HepG2 (cell line): ENCODE results near the gene RABEP1. TPM values are rescaled to one million over a fixed set of nuclear protein-coding genes. Genes with fewer than 3 reads are reported as not detected.

Experiments
- ATF7-NPFF ChIP-seq: sonication (generic); formaldehyde crosslinking; IDR thresholded peaks from 2 replicates; pipeline ENCODE4 v1.8.1; 2023; ENCODE audit warnings: mild to moderate bottlenecking, low read depth, missing genetic modification reagents, moderate library complexity
- BCLAF1 ChIP-seq: fragments of 450-650 bp; IDR thresholded peaks from 2 replicates; pipeline ENCODE4 v1.6.1; 2017; ENCODE audit warnings: mild to moderate bottlenecking
- CBX5 ChIP-seq: sonication (generic); formaldehyde crosslinking; IDR thresholded peaks from 2 replicates; pipeline ENCODE4 v1.4.0; 2020; ENCODE audit warnings: missing genetic modification reagents, borderline replicate concordance
- CEBPG ChIP-seq: IDR thresholded peaks from 2 replicates; pipeline ENCODE4 v1.6.1; 2016
- FOXP4 ChIP-seq: sonication (generic); formaldehyde crosslinking; IDR thresholded peaks from 2 replicates; pipeline ENCODE4 v1.4.0; 2020; ENCODE audit warnings: missing genetic modification reagents
- GABPA ChIP-seq, 2 experiments: IDR thresholded peaks; 2 replicates each; pipeline ENCODE4 v1.6.1; 2011 to 2016; ENCODE audit warnings: low read depth in 2 of 2, low read length in 1 of 2, missing biosample characterization in 1 of 2, missing genetic modification characterization in 1 of 2
- KAT8 ChIP-seq: IDR thresholded peaks from 2 replicates; pipeline ENCODE4 v1.6.1; 2016; ENCODE audit warnings: missing genetic modification reagents, missing compliant biosample characterization
- KMT2B ChIP-seq: IDR thresholded peaks from 2 replicates; pipeline ENCODE4 v1.6.1; 2016; ENCODE audit warnings: missing genetic modification reagents, missing compliant biosample characterization
- MIER2 ChIP-seq: IDR thresholded peaks from 2 replicates; pipeline ENCODE4 v1.6.1; 2016; ENCODE audit warnings: missing biosample characterization, missing genetic modification reagents
- POGZ ChIP-seq: sonication (generic); formaldehyde crosslinking; IDR thresholded peaks from 2 replicates; pipeline ENCODE4 v1.4.0; 2020; ENCODE audit warnings: mild to moderate bottlenecking, missing genetic modification reagents
- SALL1 ChIP-seq: sonication (generic); formaldehyde crosslinking; IDR thresholded peaks from 2 replicates; pipeline ENCODE4 v1.8.0; 2022; ENCODE audit warnings: mild to moderate bottlenecking, missing genetic modification reagents
- SATB2 ChIP-seq: sonication (generic); formaldehyde crosslinking; IDR thresholded peaks from 2 replicates; pipeline ENCODE4 v1.5.0; 2020; ENCODE audit warnings: missing genetic modification reagents
- TMF1 ChIP-seq: sonication (generic); formaldehyde crosslinking; IDR thresholded peaks from 2 replicates; pipeline ENCODE4 v1.8.1; 2022; ENCODE audit warnings: low read depth, missing genetic modification reagents
- ZBTB14 ChIP-seq: sonication (generic); formaldehyde crosslinking; IDR thresholded peaks from 2 replicates; pipeline ENCODE4 v1.4.0; 2020; ENCODE audit warnings: missing genetic modification reagents
- ZBTB21 ChIP-seq: sonication (generic); formaldehyde crosslinking; IDR thresholded peaks from 2 replicates; pipeline ENCODE4 v1.4.0; 2020; ENCODE audit warnings: missing genetic modification reagents
- ZNF484 ChIP-seq: sonication (generic); formaldehyde crosslinking; IDR thresholded peaks from 2 replicates; pipeline ENCODE4 v1.5.1; 2020; ENCODE audit warnings: mild to moderate bottlenecking, low read depth, missing genetic modification reagents, borderline replicate concordance
- ZNF761 ChIP-seq: sonication (generic); formaldehyde crosslinking; conservative IDR thresholded peaks from 2 replicates; pipeline ENCODE4 v1.4.0; 2020; ENCODE audit warnings: mild to moderate bottlenecking, missing genetic modification reagents
- ZSCAN9 ChIP-seq: IDR thresholded peaks from 2 replicates; pipeline ENCODE4 v1.6.1; 2016; ENCODE audit warnings: borderline replicate concordance
- polyA plus RNA-seq, 8 experiments: library from polyadenylated mRNA; depleted of rRNA in 3 of 8; stranded (reverse) in 7 of 8; unstranded in 1 of 8; fragments of >200 nt; fragmentation: Illumina TruSeq in 4 of 8; extraction: Trizol in 4 of 8; gene quantifications; 2 replicates each; pipeline versions ENCODE4 v1.2.1 to v1.2.3, GENCODE V29; 2011 to 2016; ENCODE audit warnings: low read depth in 4 of 8, missing spikeins in 1 of 8, mixed read lengths in 1 of 8; ENCODE audit not compliant: insufficient read depth in 1 of 8
- total RNA-seq, 5 experiments: library from RNA; depleted of rRNA; stranded (reverse); fragments of >200 nt; fragmentation: Illumina TruSeq; extraction: Trizol; gene quantifications; 2 replicates each; pipeline ENCODE4 v1.2.3, GENCODE V29; 2016; ENCODE audit warnings: low read depth in 1 of 5
- TF ChIP-seq, protein P1 (sequence below): sonication (generic); formaldehyde crosslinking; IDR thresholded peaks from 2 replicates; pipeline ENCODE4 v1.4.0; 2020; ENCODE audit warnings: mild to moderate bottlenecking, missing genetic modification reagents
- TF ChIP-seq, protein P2 (sequence below): sonication (generic); formaldehyde crosslinking; IDR thresholded peaks from 2 replicates; pipeline ENCODE4 v1.5.1; 2020; ENCODE audit warnings: missing genetic modification reagents, mild to moderate bottlenecking, borderline replicate concordance

Gene RABEP1
- total and polyA plus RNA-seq, 2 of the 13 experiments (the other 11 are each of a cell fraction or from before 2014, with no cell fraction given), result 13.7 to 41.5 TPM

GRCh38 chr17:5281814-5282641, at the start of gene RABEP1 (continued):
- TF ChIP-seq BCLAF1 (no peak), CEBPG (CRISPR knock-in tag) (0 out of 2 replicates have a peak, but pooled peaks have one; percentile 2), MIER2 (CRISPR knock-in tag) (no peak), ATF7-NPFF (CRISPR knock-in tag) (0 out of 2 replicates have a peak, but pooled peaks have one; percentile 31), ZNF761 (CRISPR knock-in tag) (no peak), ZNF484 (CRISPR knock-in tag) (no peak), SATB2 (CRISPR knock-in tag) (no peak), ZSCAN9 (CRISPR knock-in tag) (no peak), KMT2B (peak; percentile 59), ZBTB14 (CRISPR knock-in tag) (peak; percentile 96), KAT8 (CRISPR knock-in tag) (no peak), POGZ (CRISPR knock-in tag) (peak; percentile 86), ZBTB21 (CRISPR knock-in tag) (no peak), GABPA (IDR thresholded peaks at IDR 0.05; ENCODE audit: low read depth, low read length) (no peak), GABPA (CRISPR knock-in tag; IDR thresholded peaks at IDR 0.05; ENCODE audit: low read depth) (no peak), TMF1 (CRISPR knock-in tag) (no peak), CBX5 (CRISPR knock-in tag) (no peak), FOXP4 (CRISPR knock-in tag) (no peak), SALL1 (CRISPR knock-in tag) (peak; percentile 38; the same call in 1 of the 2 replicates)
- TF ChIP-seq, protein P1, sequence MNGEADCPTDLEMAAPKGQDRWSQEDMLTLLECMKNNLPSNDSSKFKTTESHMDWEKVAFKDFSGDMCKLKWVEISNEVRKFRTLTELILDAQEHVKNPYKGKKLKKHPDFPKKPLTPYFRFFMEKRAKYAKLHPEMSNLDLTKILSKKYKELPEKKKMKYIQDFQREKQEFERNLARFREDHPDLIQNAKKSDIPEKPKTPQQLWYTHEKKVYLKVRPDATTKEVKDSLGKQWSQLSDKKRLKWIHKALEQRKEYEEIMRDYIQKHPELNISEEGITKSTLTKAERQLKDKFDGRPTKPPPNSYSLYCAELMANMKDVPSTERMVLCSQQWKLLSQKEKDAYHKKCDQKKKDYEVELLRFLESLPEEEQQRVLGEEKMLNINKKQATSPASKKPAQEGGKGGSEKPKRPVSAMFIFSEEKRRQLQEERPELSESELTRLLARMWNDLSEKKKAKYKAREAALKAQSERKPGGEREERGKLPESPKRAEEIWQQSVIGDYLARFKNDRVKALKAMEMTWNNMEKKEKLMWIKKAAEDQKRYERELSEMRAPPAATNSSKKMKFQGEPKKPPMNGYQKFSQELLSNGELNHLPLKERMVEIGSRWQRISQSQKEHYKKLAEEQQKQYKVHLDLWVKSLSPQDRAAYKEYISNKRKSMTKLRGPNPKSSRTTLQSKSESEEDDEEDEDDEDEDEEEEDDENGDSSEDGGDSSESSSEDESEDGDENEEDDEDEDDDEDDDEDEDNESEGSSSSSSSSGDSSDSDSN (CRISPR knock-in tag), result peak; percentile 71
- TF ChIP-seq, protein P2, sequence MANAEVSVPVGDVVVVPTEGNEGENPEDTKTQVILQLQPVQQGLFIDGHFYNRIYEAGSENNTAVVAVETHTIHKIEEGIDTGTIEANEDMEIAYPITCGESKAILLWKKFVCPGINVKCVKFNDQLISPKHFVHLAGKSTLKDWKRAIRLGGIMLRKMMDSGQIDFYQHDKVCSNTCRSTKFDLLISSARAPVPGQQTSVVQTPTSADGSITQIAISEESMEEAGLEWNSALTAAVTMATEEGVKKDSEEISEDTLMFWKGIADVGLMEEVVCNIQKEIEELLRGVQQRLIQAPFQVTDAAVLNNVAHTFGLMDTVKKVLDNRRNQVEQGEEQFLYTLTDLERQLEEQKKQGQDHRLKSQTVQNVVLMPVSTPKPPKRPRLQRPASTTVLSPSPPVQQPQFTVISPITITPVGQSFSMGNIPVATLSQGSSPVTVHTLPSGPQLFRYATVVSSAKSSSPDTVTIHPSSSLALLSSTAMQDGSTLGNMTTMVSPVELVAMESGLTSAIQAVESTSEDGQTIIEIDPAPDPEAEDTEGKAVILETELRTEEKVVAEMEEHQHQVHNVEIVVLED, result no peak
